GM21381 (cell line): ENCODE results near the gene RNASE1.
"Not testable (repeated sequence)": the region's sequence is repeated elsewhere in the genome, so short reads cannot be mapped to it uniquely, and the experiment has no call there.

Experiments used
- ATAC-seq: cut with Tn5 transposase; IDR thresholded peaks from one replicate; pipeline ENCODE4 v1.9.1; 2021; ENCODE audit warnings: mild to moderate bottlenecking, moderate library complexity; ENCODE audit not compliant: unreplicated experiment

RNASE1 gene

DNA sequence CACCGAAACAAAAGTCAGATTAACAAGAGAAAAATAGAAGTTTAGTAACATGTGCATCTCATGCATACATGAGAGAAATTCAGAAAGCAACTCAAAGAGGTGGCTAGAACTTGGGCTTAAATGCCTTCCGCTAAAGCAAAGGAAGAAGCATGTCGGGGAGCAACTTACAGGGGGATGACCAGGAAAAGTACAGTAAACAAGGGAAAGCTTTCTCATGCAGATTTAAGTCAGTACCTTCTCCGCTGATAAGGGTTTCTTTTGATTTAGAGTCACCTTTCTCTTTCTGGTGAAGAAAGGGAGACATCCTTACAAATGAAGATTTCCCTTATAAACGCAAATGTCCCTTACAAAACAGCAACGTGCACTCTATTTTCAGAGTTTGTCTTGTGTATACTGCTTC lies 27.6 kb downstream of the RNASE1 start:
- ATAC-seq = no peak

DNA sequence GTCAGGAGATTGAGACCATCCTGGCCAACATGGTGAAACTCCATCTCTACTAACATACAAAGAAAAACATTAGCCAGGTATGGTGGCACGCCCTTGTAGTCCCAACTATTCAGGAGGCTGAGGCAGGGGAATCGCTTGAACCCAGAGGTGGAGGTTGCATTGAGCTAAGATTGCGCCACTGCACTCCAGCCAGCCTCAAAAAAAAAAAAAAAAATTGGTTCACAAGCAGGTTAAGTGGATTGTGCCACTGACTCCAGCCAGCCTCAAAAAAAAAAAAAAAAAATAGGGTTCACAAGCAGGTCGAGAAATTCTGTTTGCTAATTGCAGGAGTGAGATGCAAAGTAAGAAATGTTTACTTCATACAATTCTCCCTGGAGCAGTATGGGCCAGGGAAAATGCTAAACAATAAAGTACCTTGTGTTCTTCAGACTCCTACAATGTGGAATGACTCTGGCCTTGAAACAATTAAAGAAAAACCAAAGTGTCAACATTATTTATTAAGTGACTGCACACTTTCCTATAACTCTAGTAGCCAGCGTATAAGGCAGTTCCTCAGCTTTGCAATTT lies 28.3 kb downstream of the RNASE1 start:
- ATAC-seq = no peak

DNA sequence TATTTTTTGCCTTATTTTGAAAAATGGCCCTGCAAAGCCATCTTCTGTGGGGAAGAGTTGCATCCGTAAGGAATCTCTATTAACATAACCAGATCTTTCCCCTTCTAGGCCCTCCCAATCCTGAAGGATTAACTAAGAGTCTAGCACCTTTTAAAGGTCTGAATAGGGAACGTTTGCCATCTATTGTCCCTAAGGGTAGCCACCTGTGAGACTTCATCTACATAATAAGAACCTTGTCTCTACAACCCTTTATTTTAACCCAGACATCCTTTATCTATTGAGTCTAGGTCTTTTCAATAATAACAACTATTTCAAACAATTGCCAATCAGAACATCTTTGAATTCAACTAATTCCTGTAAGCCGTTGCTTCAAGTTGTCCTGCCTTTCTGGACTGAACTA lies 30.0 kb downstream of the RNASE1 start:
- no peak for ATAC-seq

DNA sequence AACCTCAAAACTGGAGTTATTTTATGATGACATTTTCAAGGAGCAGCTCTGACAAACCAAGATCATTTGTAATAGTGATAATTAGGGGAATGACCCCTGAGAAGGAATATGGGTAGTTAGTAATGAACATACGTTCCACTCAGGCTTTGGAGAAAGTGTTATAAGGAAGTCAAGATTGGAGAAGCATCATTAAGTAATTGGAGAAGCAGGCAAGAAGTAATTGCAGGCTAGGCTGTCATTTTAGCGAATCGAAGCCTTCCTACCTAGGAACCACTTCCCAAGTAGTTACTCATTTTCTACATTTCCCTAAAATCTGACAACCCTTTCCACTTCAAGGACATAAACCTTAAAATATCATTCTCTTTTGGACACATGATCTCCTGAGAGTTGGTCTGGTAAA lies 33.2 kb downstream of the RNASE1 start:
- no peak for ATAC-seq

DNA sequence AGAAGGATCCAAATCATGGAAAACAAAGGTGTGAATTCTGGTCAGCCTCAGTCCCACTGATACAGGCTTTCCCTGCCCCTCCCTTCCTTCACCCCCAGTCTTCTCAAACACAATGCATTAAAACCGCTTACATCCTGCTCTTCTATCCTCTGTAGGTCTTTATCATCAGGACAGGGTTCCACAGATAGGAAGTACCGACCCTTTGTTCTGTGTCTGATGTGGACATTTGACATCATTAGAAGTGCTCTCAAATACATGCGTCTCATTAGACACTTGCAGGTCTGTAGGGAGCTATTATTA lies 34.1 kb downstream of the RNASE1 start:
- ATAC-seq = no peak

DNA sequence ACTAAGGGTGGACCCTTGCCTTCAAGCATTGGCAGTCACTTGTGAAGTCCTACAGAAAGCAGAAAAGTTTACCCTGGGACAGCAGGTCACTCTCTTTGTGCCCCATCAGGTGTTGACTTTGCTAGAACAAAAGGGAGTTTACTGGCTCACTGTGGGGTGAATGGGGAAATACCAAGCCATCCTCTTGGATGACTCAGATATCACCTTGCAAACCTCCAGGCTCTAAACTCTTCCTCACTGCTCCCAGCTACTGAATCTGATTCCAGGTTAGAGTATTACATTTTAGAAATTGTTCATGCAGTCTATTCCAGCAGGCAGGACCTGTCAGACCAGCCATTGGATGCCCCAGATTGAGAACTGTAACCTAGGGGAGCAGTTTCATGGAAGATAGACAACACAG lies 41.7 kb downstream of the RNASE1 start:
- ATAC-seq = no peak

DNA sequence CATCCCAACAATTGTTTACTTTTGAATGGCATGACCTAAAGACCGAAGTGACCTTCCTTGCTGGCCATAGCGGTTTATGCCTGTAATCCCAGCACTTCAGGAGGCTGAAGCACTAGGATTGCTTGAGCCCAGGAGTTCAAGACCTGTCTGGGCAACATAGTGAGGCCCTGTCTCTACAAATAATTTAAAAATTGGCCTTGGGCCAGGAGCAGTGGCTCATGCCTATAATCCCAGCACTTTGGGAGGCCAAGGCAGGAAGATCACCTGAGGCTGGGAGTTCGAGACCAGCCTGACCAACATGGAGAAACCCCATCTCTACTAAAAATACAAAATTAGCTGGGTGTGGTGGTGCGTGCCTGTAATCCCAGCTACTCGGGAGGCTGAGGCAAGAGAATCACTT lies 43.2 kb downstream of the RNASE1 start:
- not testable (repeated sequence) for ATAC-seq

DNA sequence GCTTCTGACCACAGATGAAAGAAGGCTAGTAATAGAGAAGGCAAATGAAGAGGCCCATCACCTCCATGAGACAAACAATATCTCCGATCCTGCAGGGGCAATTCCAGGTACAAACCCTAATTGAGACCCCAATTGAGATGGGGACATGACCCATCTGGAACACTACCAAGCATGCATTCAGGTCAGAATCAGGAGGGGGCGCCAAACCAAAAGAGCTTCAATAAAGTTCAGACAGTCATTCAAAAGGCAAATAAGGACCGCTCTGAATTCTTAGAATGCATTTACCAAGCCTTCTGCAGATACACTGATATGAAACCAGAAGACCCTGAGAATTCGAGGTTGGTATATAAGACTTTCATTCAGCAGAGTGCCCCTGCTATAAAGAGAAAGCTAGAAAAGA lies 44.7 kb downstream of the RNASE1 start:
- no peak for ATAC-seq

DNA sequence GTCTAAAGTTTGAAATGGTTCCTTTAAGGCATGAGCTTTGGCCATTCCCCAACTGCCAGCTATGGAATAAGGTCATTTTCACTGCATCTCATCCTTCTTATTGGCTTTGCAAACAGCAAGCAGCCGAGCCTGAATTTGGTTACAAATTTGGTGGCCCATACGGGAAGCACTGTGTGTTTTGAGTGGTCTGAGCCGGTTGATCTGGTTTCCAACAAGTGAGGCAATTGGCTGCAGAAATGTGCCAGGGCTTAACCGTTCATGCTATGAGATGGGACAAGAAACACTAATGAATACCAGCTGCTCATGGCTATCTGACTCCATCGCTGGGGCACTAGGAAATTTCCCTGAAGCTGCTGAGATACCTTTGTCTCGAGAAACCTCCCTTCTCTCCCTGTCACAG lies 47.6 kb downstream of the RNASE1 start:
- ATAC-seq = no peak

DNA sequence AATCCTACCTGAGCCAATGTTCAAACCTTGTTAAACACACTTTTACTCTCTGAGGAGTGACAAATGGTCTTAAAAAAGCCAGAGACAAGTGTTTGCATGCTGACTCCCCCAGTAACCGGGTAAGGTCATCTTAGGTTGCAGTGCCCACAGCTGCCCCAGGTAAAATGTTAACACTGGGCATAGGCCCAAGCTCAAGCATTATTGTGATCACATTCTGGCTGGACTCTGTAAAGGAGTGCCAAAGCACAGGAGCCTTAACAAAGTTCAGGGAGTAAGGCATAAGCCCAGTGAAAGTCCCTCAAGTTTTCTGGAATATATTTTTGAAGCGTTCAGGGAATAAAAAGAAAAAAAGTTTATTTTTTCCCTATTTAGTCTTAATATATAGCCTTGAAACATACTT lies 48.3 kb downstream of the RNASE1 start:
- no peak for ATAC-seq

DNA sequence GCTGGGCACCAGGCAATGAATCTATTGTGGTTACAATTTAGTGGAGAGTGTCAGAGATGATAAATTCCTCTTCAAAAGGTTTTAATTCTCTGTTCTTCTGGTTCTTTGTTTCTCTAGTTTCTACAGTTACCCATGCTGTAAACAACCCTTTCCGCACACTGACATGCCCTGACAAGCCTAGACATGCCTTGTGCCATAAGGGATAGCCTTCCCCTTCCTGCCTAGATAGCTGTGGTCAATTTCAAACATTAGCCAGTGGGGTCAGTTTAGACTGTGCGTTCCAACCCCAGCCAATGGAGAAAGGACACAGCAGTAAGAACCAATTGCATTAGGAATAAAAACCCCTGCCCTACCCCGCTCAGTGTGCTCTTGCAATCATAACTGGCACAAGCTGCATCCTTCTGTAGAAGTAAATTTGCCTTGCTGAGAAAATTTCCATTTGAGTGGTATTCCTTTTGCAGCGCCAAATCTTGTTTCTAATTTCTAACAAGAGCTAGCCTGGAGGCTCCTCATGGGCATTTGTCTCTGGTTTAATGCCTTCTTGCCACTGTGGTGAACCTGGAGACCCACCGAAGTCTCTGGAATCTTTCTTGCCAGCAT lies 50.6 kb downstream of the RNASE1 start:
- ATAC-seq = no peak
